HG03095 (cell line): ENCODE measurements around the gene PPAN.

Experiments used
- ATAC-seq: cut with Tn5 transposase; IDR thresholded peaks from one replicate; pipeline ENCODE4 v1.9.1; 2021; ENCODE audit warnings: moderate library complexity; ENCODE audit not compliant: unreplicated experiment

Gene PPAN

GRCh38 chr19:10106100-10106936, at the start of gene PPAN:
PPAN (plus strand) TSS chr19:10106362; CDS start chr19:10106395, 33 bp downstream.
- peak; percentile 39 for ATAC-seq

- no peak for ATAC-seq
These were observed 44.3 kb upstream of the PPAN start for GRCh38 chr19:10061717-10062310.

GRCh38 chr19:10068205-10068604, 38.0 kb upstream of the PPAN start:
- ATAC-seq: no peak

GRCh38 chr19:10069046-10069445, 37.1 kb upstream of the PPAN start:
- no peak for ATAC-seq

GRCh38 chr19:10070730-10071446, 35.3 kb upstream of the PPAN start:
- no peak for ATAC-seq

GRCh38 chr19:10074153-10074552, 32.0 kb upstream of the PPAN start:
- ATAC-seq: no peak

- no peak for ATAC-seq
These were observed 29.6 kb upstream of the PPAN start for GRCh38 chr19:10076535-10076934.

GRCh38 chr19:10078329-10078728, 27.8 kb upstream of the PPAN start:
- ATAC-seq: no peak

- no peak for ATAC-seq
These were observed 27.1 kb upstream of the PPAN start for GRCh38 chr19:10079031-10079453.

GRCh38 chr19:10083911-10084310, 22.3 kb upstream of the PPAN start:
- no peak for ATAC-seq

GRCh38 chr19:10084803-10085202, 21.4 kb upstream of the PPAN start:
- ATAC-seq: no peak

- peak; percentile 72 for ATAC-seq
These were observed 20.2 kb upstream of the PPAN start, which contains the start of gene SHFL for GRCh38 chr19:10085641-10086590. SHFL (plus strand) TSS chr19:10086317; CDS start chr19:10086428, 111 bp downstream.

GRCh38 chr19:10086591-10087192, 19.5 kb upstream of the PPAN start:
- no peak for ATAC-seq

- ATAC-seq: no peak
These were observed 18.7 kb upstream of the PPAN start for GRCh38 chr19:10087296-10088061.

GRCh38 chr19:10088949-10089554, 17.1 kb upstream of the PPAN start:
- no peak for ATAC-seq

GRCh38 chr19:10089801-10090375, 16.3 kb upstream of the PPAN start:
- ATAC-seq: no peak

- no peak for ATAC-seq
These were observed 14.8 kb upstream of the PPAN start for GRCh38 chr19:10091370-10091687.

GRCh38 chr19:10091895-10092641, 14.1 kb upstream of the PPAN start:
- ATAC-seq: no peak
